Activated CD4-positive, alpha-beta T cell treated with anti-CD3 and anti-CD28 coated beads for 1 hour (primary cell): ENCODE data around the gene OR2A5.
"Not testable (repeated sequence)": the region's sequence is repeated elsewhere in the genome, so short reads cannot be mapped to it uniquely, and the experiment has no call there.

Experiments used
- DNase-seq: peaks from one replicate; pipeline ENCODE4 v3.0.0-alpha.2; 2020

OR2A5 gene, protein sequence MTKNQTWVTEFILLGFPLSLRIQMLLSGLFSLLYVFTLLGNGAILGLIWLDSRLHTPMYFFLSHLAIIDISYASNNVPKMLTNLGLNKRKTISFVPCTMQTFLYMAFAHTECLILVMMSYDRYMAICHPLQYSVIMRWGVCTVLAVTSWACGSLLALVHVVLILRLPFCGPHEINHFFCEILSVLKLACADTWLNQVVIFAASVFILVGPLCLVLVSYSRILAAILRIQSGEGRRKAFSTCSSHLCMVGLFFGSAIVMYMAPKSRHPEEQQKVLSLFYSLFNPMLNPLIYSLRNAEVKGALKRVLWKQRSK

DNA sequence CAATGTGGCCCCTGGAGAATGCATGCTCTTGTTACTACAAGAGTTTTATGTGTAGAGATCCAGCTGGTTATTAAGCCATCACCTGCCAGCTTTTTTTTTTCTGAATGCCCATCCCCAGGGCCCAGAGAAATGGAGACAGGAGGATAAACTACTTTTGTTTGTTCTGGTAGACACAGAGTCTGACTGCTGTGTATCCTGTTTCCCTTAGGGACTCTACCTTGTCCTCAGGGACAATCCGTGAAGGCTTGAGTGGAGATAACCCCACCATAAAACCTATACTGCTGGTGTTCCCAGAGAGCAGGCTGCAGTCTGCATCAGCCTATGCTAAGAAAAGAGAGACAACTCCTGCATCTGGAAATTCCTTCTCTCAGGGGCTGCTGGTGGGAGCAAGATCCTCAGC is at the start of gene OR2A5:
Gene OR2A5 (plus strand): TSS at position 301 of the 400 bp plus-strand sequence. CDS start 1,454 bp downstream, outside the sequence.
- DNase-seq: no peak

DNA sequence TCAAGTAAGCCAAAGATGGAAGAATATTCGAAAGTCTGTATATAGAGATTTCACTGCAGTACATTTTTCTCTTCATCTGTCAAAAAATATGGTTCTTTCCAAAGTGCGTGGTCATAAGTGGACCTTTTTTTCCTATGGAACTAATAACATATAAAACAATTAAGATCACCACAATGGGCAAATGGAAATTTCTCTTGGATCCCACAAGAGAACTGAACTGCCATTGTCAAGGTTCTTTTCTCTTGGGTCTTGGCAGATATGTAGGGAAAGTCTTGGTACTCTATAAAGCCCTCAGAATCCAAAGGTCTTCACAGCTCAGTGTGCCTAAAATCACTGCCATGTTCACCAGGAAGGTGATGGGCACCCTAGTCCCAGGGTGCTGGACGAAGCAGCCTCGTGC is 48.7 kb upstream of the OR2A5 start, which contains the start of gene OR6B1:
Gene OR6B1 (plus strand): TSS at position 301 of the 400 bp plus-strand sequence. CDS start 3,677 bp downstream, outside the sequence.
- DNase-seq: no peak

DNA sequence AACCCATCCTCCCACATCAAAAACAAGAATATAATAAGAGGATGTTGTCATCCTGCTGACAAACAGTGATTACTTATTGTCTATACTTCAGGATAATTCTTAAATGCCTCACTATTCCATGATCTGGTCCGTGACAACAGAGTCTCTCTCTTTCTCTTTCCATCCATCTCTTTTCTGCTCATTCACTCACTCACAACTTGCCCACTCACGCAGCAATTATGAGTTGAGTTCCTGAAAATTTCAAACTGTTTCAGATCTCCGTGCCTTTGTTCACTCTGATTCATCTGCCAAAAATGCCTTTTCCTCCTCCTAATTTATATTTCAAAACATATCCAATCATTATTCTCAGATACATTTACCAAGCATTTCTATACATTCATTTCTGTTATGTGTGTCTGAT is 47.2 kb upstream of the OR2A5 start:
- no peak for DNase-seq

DNA sequence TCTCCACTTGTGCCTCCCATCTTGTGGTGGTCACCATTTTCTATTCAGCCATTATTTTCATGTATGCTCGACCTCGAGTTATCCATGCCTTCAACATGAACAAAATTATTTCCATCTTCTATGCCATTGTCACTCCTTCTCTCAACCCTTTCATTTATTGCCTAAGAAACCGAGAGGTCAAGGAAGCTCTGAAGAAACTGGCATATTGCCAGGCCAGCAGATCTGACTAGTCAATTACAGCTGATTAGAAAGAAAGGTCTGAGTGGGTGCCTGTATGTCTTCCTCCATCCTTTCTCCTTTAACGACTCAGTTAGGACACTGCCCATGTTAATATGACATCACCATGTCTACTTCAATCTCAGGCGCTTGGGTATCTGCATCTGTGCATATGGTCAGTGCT is 44.0 kb upstream of the OR2A5 start:
- no peak for DNase-seq

DNA sequence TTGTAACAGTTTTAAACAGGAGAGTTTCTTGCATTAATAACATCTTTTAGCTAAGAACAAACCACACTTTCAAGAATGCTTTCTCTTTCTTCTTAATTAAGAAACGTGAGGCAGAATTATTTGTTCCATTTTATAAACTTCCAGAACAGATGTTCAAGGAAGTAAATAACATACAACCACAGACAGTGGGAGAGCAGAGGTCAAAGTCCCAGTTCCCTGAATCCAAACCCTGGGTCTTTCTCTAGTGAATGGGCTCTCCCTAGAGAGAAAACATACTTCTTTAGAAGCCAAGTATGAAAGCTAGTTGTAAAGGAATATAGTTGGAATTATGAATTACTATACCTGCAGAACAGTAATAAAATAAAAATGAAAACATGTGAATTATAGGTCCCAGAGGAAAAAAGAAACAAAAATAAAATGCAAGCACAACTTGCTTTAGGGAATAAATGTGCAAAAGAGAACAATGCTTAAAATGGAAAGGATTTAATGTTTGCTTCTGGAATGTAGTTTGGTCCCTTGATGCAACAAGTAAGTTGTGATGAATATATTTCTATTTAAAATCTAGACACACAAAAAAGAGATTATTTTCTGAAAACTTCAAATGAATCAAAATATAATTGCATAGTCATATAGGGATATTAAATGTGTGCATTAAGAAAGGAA is 42.6 kb upstream of the OR2A5 start:
- no peak for DNase-seq

DNA sequence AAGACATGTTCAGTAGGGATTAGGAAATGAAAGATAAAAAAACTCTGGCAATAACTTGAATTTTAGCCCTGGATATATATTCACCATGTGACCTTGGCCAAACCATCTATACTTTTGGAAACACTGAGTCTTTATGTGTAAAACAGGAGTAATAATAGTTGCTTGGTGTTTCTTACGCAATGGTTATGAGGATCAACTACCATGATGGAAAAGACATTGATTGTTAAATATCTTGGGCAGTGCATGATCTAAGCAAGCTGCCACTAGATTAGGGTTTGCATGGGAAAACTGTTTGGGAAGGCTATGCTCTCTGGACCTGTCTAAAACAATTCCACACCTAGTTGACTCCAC is 42.1 kb upstream of the OR2A5 start:
- no peak for DNase-seq

DNA sequence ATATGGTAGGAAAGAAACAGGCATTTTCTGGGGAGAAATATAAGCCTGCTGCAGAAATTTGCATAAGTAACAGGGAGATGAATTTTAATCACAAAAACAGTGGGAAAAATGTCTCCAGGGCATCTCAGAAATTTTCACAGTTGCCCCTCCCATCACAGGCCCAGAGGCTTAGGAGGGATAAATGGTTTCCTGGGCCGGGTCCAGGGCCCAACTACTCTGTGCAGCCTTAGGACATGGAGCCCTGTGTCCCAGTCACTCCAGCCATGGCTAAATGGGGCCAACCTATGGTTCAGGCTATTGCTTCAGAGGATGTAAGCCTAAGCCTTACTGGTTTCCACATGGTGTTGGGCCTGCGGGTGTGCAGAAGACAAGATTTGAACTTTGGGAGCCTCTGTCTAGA is 39.4 kb upstream of the OR2A5 start:
- no peak for DNase-seq

DNA sequence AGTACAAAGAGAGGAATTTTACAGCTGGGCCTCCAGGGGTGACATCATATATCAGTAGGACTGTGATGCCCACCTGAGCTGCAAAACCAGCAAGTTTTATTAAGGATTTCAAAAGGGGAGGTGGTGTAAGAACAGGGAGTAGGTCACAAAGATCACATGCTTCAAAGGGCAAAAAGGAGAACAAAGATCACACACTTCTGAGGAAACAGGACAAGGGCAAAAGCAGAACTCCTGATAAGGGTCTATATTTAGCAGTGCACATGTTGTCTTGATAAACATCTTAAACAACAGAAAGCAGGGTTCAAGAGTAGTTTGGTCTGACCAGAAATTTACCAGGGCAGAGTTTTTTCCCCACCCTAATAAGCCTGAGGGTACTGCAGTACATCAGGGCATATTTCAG is 38.7 kb upstream of the OR2A5 start:
- not testable (repeated sequence) for DNase-seq

DNA sequence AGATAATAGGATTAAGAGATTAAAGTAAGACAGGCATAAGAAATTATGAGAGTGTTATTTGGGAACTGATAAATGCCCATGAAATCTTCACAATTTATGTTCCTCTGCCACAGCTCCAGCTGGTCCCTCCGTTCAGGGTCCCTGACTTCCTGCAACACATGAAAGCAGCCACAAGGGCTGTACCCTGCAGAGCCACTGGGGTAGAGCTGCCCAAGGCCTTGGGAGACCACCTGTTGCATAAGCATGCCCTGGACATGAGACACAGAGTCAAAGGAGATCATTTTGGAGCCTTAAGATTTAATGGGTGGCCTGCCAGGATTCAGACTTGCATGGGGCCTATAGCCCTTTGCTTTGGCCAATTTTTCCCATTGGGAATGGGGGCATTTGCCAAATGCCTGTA is 37.9 kb upstream of the OR2A5 start:
- not testable (repeated sequence) for DNase-seq

DNA sequence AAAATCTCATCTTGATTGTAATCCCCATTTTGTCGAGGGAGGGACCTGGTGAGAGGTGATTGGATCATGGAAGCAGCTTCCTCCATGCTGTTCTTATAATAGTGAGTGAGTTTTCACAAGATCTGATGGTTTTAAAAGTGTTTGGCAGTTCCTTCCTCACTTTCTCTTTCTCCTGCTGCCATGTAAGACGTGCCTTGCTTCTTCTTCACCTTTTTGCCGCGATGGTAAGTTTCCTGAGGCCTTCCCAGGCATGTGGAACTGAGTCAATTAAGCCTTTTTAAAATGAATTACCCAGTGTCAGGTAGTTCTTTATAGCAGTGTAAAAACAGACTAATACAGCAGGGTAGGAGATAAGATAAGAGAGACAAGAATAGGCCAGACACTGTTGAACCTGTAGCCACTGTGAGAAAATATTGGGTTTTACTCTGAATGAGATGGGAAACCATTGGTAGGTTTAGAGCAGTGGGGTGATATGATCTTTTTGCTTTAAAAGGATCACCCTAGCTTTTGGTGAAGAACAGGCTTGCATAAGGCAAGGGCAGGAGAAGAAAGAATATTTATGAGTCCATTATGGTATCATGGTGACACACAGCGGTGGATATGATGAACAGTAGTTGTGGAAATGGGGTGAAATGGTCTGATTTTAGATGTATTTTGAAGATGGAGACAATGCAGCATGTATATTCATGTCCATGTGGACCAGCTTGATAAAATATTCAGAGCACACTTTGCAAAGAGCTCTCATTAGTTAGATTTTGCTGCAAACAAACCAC is 37.1 kb upstream of the OR2A5 start:
- no peak for DNase-seq

DNA sequence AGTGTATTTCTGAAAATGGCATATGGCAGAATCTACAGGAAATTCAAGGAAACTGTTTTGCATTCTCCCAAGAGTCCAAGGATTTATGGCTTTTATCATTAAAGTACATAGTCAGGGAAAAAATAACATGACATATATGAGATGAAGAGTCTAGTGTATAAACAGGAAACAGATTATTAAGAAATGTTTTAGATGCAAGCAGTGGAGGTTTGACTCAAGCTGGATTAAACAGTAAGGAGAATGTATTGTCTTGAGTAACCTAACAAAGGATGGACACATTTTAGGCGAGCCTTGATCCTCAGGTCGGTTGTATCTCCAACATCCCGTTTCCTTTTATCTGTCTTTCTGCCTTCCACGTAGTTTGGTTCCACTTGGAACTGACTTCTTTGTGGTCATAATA is 30.7 kb upstream of the OR2A5 start:
- no peak for DNase-seq

DNA sequence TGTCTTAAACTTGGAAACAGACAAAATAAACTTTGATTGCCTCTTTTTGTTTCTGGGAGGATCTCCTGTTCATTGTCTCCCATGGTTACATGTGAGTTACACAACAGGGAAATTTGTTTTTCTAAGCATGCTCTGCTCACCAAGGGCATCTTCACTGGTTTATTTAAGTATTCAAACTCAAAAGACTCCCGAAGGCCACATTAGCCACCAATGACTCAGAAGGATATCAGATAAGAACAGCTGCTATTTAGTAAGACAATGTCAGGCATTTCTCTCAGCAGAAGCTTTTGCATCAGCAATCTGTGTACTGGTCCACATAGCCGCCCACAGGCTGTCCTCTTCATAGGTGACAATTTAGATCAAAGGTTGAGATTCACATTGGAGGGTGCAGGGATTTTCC is 29.3 kb upstream of the OR2A5 start:
- DNase-seq: no peak

DNA sequence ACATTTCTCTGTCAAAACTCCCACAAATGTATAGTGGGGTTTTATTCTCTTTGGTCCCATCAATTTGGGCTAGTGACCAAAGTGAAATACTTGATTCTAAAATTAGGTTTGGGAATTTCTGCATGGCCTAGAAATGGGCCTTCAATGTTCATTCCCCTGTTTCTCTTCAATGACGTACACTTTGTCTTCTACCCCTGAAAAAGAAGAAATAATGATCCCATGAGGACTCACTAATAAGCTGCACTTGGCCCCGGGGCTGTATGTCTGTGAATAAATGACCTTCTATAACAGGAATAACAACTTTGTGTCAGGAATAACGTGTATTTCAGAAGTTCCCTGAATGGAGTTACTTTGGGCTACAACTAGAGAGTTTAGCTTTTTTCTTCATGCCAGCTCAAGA is 28.4 kb upstream of the OR2A5 start:
- no peak for DNase-seq

DNA sequence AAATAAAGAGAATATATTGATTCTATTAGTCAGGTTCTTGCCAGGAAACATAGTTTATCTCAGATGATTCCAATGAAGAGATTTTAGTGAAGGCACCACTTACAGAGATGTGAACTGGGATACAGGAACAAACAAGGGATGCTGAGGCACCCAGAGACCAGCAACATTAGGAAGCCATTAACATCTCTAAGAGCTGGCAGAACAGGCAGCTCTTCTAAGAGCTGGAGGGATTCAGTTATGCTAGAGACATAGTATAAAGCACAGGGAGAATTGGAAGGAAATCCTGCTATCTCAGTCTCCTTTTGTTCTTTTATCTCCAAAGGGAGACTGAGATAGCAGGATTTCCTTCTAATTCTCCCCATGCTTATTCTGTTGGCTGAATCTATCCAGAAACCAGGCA is 26.6 kb upstream of the OR2A5 start:
- DNase-seq: no peak

DNA sequence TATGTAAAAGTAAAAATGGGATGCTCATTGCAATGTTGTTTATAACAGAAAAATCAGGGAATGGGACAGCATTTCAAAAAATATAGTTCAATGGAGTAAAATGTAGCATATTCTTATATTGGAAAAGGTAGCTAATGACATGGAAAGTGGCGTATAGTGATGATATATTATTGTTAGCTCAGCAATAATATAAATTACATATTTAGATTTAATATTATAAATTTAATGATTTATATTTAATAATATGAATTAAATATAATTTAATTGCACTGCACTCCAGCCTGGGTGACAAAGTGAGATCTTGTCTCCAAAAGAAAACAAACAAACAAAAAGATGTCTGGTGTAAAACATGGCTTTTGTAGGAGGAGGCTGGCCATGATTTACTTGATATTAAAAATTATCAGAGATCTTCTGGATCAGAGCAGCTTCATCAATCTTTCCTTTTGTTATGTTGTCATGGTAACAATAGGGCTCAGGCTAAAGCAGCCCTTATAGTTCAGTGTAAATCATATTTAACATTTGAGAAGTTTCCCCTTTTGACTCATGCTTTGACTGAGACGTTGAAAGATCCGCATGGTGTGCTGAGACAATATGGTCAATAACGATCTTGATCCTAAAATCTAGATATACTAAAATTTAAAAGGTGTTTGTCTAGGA is 25.4 kb upstream of the OR2A5 start:
- no peak for DNase-seq

DNA sequence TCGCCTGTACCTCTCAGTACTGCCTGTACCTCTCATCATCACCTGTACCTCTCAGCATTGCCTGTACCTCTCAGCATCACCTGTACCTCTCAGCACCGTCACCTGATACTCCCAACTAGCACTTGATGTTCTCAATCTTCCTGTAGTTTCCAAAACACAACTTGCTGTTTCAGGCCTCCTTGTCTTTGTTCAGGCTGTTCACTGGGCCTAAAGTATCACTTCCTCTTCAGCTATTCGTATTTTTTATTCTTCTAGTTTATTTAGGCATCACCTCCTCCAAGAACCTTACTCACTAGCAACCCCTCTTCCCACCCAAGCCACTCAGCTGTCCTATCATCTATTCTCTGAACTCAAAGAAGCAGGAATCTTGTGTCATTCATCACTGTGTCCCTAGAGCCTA is 24.5 kb upstream of the OR2A5 start:
- no peak for DNase-seq

DNA sequence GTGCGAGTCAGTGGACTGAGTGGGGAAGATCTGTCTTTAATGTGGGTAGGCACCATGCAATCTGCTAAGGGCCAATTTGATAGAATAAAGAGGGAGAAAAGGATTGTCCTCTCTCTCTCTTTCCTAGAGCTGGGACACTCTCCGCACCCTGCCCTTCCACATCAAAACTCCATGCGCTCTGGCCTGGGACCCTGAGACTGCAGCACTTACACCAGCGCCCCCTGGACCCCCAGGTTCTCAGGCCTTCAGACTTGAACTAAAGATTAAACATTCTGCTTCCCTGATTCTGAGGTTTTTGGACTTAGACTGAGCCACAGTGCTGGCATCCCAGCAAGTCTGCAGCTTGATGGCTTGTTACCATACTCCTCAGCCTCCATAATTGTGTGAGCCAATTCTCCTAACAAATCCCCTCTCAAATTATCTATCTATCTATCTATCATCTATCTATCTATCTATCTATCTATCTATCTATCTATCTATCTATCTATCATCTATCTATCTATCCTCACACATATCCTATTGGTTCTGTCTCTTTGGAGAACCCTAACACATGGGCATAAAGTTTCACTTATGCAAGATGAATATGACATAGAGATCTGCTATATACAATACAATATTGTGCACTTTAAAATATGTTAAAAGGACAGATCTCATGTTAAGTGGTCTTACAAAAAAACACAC is 22.4 kb upstream of the OR2A5 start:
- no peak for DNase-seq

DNA sequence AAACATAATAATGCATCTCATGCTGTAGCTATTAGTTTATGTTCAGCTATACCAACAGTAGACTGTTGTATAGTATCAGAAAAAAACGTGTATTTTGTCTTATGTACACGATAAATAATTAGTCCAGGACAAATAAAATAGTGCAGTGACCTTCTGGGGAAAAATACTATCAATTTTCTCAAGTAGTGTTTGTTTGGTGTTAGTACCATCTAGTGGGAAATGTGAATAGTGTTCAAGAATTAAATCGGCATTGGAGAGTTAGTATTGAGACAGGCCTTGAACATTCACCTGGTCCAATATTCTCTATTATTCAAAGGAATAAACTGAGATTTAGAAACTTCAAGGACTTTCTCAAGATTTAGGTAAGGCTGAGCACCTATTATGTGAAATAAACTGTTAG is 21.7 kb upstream of the OR2A5 start:
- no peak for DNase-seq

DNA sequence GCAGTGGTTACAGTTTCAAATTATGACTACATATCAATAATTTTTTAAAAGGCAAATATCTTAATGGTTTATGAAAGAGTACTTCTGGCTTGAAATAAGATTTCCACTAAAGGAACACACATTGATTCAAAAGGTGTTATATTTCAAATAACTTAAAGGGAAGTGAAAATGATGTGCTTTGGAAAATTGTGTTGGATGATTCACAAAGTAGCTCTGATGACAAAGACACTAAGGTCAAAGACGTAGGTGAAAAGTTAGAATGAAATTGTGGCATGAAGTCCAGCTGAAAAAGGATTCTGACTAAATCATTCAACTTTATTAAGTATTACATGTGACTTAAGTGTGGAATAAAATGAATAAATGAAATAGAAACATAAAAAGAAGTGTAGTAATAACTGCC is 20.8 kb upstream of the OR2A5 start:
- DNase-seq: no peak

DNA sequence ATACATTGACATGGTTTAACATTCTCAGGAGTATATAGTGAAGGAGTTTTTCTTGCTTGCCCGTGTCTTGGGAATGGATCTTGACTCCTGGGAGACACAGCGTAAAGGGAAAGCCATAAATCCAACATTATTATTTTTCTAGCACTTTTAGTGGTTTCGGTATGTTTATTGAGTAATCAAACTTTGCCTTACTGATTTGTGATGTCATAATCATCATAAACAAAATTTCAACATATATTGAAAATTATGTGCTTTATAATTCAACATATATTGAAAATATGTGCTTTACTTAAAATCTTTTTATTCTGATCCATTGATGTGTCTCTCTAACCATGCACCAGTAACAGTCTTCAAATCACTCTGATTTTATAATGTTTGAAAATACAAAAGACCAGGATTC is 20.2 kb upstream of the OR2A5 start:
- no peak for DNase-seq

DNA sequence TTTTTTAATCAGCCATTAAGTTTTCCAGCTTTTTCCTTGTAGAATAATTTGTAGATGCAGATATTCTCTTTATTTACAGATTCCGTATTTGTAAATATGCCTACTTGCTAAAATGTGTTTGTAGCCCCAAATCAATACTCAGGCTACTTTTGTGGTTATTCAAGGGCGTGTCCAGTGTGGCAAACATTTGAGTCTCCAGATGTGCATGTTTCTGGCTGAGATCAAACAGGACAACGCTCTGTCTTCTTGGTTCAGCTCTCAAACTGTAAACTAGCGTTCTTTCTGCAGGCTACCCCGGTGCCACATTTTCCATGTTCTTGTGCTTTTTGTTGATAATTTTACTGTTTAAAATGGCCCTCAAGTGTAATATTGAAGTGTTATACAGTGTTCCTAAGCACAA is 16.2 kb upstream of the OR2A5 start:
- no peak for DNase-seq

DNA sequence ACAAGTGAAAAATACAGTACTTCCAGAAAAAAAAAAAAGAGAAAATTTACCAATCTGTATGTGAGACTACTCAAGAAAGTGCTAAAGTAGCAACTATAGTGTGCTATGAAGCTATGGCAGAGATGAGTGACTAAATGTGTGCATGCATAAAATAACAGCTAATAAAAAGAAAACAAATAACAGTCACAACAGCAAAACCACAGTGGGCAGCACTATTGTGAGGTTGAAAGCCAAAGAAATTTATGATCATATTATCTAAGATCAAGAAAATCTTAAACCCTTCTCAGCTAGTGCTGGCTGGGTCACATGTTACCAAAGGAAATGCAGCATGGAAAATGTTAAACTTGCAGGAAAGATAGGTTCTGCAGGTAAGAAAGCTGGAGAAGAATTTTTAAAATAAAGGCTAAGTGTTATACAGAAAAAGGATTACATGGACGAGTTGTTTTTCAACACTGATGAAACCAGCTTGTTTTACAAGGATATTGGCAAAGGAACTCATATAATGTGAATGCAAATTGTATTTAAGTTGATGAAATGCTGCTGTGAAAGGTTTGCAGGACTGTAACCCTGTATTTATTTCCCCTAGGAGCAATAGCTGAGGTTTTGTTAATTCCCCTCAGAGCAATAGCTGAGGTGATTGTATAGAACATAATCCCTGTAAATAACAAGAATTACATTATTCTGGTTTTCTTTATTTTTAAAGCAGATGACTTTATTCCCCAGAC is 15.6 kb upstream of the OR2A5 start:
- no peak for DNase-seq
